Ishikawa (cell line): ENCODE results near the gene TCP1.

Experiments
- CEBPB ChIP-seq: IDR thresholded peaks from 2 replicates; pipeline ENCODE4 v1.6.1; 2012
- CREB1 ChIP-seq: IDR thresholded peaks from 2 replicates; pipeline ENCODE4 v1.6.1; 2012; ENCODE audit warnings: low read depth
- EGR1 ChIP-seq: IDR thresholded peaks from 2 replicates; pipeline ENCODE4 v1.6.1; 2012
- EP300 ChIP-seq: IDR thresholded peaks from 2 replicates; pipeline ENCODE4 v1.6.1; 2012; ENCODE audit warnings: borderline replicate concordance
- FOXM1 ChIP-seq: IDR thresholded peaks from 2 replicates; pipeline ENCODE4 v1.6.1; 2012; ENCODE audit warnings: low read depth, borderline replicate concordance
- NFIC ChIP-seq: IDR thresholded peaks from 2 replicates; pipeline ENCODE4 v1.6.1; 2012
- RAD21 ChIP-seq: IDR thresholded peaks from 2 replicates; pipeline ENCODE4 v1.6.1; 2012; ENCODE audit warnings: low read depth
- TAF1 ChIP-seq: IDR thresholded peaks from 2 replicates; pipeline ENCODE4 v1.6.1; 2012; ENCODE audit warnings: low read depth, mild to moderate bottlenecking
- TEAD4 ChIP-seq: IDR thresholded peaks from 2 replicates; pipeline ENCODE4 v1.6.1; 2012
- YY1 ChIP-seq: IDR thresholded peaks from 2 replicates; pipeline ENCODE4 v1.6.1; 2012; ENCODE audit warnings: low read depth
- ZBTB7A ChIP-seq: IDR thresholded peaks from 2 replicates; pipeline ENCODE4 v1.6.1; 2012; ENCODE audit warnings: low read depth
- TF ChIP-seq, protein P1 (sequence below): IDR thresholded peaks from 2 replicates; pipeline ENCODE4 v1.6.1; 2012
- TF ChIP-seq, protein P2 (sequence below): IDR thresholded peaks from 2 replicates; pipeline ENCODE4 v1.6.1; 2012; ENCODE audit warnings: low read depth, mild to moderate bottlenecking
- TF ChIP-seq, protein P3 (sequence below): IDR thresholded peaks from 2 replicates; pipeline ENCODE4 v1.6.1; 2012

DNA sequence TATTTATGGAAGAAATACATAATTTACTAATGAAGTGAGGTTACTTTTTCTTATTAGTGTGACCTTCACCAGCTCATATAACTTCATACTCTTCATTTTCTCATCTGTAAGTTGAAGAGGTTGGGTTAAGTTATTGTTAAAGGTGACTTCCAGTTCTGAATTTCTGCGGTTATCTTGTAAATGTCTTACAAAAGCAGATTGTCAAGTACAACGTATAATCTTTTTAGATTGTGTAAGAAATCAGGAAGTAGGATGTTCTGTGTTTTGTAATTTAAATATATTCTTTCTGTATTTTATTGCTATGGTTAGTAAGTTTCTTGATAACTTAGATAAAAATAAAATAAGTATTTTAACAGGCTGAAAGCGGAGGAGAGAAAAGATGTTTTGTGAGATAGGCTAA lies 50.1 kb downstream of the TCP1 start:
- TF ChIP-seq, protein P1, sequence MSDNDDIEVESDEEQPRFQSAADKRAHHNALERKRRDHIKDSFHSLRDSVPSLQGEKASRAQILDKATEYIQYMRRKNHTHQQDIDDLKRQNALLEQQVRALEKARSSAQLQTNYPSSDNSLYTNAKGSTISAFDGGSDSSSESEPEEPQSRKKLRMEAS = no peak
- TF ChIP-seq, protein P2, sequence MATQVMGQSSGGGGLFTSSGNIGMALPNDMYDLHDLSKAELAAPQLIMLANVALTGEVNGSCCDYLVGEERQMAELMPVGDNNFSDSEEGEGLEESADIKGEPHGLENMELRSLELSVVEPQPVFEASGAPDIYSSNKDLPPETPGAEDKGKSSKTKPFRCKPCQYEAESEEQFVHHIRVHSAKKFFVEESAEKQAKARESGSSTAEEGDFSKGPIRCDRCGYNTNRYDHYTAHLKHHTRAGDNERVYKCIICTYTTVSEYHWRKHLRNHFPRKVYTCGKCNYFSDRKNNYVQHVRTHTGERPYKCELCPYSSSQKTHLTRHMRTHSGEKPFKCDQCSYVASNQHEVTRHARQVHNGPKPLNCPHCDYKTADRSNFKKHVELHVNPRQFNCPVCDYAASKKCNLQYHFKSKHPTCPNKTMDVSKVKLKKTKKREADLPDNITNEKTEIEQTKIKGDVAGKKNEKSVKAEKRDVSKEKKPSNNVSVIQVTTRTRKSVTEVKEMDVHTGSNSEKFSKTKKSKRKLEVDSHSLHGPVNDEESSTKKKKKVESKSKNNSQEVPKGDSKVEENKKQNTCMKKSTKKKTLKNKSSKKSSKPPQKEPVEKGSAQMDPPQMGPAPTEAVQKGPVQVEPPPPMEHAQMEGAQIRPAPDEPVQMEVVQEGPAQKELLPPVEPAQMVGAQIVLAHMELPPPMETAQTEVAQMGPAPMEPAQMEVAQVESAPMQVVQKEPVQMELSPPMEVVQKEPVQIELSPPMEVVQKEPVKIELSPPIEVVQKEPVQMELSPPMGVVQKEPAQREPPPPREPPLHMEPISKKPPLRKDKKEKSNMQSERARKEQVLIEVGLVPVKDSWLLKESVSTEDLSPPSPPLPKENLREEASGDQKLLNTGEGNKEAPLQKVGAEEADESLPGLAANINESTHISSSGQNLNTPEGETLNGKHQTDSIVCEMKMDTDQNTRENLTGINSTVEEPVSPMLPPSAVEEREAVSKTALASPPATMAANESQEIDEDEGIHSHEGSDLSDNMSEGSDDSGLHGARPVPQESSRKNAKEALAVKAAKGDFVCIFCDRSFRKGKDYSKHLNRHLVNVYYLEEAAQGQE = no peak
- no peak for TF ChIP-seq RAD21
- TF ChIP-seq, protein P3, sequence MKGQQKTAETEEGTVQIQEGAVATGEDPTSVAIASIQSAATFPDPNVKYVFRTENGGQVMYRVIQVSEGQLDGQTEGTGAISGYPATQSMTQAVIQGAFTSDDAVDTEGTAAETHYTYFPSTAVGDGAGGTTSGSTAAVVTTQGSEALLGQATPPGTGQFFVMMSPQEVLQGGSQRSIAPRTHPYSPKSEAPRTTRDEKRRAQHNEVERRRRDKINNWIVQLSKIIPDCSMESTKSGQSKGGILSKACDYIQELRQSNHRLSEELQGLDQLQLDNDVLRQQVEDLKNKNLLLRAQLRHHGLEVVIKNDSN = no peak
- no peak for TF ChIP-seq EGR1
- TF ChIP-seq YY1 = no peak
- TF ChIP-seq EP300 = no peak
- no peak for TF ChIP-seq TEAD4
- TF ChIP-seq ZBTB7A = no peak
- TF ChIP-seq CEBPB = no peak
- TF ChIP-seq TAF1 = no peak
- no peak for TF ChIP-seq FOXM1
- TF ChIP-seq NFIC = no peak
- no peak for TF ChIP-seq CREB1
